ES-I3 (cell line): ENCODE data around the gene LRRC23.
"Not testable (repeated sequence)": the region's sequence is repeated elsewhere in the genome, so short reads cannot be mapped to it uniquely, and the experiment has no call there.

ENCODE experiments used
- H3K36me3 ChIP-seq: 2 replicates; pipeline ENCODE4 v1.6.1; 2013; ENCODE audit warnings: mild to moderate bottlenecking, low read length, control low read depth, moderate library complexity; ENCODE audit not compliant: insufficient read depth
- H3K4me1 ChIP-seq: 2 replicates; pipeline ENCODE4 v1.6.1; 2013; ENCODE audit warnings: mild to moderate bottlenecking, control low read depth, low read length; ENCODE audit not compliant: insufficient read depth
- H3K9ac ChIP-seq: 2 replicates; pipeline ENCODE4 v1.6.1; 2013; ENCODE audit warnings: low read depth, mild to moderate bottlenecking, low read length, moderate library complexity
- H3K9me3 ChIP-seq: 2 replicates; pipeline ENCODE4 v1.6.1; 2013; ENCODE audit warnings: mild to moderate bottlenecking, low read length, moderate library complexity; ENCODE audit not compliant: control insufficient read depth, insufficient read depth

Gene LRRC23

DNA sequence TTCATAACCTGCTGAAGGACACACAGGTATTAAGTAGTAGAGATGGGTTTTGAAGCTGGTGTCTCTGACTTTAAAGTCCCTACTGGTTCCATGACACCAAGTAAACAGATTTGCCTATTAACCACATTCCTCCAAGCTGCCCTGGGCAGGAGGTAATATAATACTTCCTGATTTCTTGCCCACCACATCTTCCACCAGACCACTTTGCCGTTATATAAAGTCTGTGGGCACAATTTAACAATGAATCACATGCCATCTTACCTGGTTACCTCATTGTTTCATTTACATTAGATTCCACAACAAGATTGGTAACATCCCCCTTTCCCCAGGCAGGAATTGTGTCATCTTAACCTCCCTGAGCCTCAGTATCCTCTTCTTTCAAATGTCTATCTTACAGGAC, 900 bp upstream of the LRRC23 start:
- Histone ChIP-seq H3K36me3 (no peaks in the 10 kb centered on the region; the same call in 1 of the 2 replicates), H3K9me3 (no peaks in the 10 kb centered on the region), H3K4me1 (peaks cover 12% of the 10 kb centered on the region; the same call in 1 of the 2 replicates), H3K9ac (no peak overlapping the region)

DNA sequence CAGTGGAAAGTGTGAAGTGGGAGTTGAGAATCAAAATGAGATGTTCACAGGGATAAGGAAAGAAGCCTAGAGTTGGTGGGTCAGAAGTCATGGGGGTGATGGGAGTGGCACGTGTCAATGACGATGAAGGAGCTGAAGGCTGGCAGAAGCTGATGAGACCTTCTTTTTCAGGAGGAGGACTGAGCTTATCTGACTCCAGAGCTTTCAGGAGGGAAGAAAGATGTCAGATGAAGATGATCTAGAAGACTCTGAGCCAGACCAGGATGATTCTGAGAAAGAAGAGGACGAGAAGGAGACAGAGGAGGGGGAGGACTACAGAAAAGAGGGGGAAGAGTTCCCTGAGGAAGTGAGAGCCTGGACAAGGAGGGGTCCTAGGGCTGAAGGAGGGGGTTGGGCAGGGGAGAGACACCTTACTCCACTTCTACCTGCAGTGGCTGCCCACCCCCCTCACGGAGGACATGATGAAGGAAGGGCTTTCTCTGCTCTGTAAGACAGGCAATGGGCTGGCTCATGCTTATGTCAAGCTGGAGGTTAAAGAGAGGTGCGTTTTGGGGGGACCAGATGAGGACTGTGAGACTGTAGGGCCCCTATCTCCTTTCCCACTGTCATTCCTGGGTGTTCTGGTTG, 905 bp downstream of the LRRC23 start:
- Histone ChIP-seq H3K9ac (peak overlapping the region; percentile 40; the same call in 1 of the 2 replicates), H3K9me3 (no peaks in the 10 kb centered on the region), H3K4me1 (peaks cover 10% of the 10 kb centered on the region; the same call in 1 of the 2 replicates), H3K36me3 (no peaks in the 10 kb centered on the region; the same call in 1 of the 2 replicates)

DNA sequence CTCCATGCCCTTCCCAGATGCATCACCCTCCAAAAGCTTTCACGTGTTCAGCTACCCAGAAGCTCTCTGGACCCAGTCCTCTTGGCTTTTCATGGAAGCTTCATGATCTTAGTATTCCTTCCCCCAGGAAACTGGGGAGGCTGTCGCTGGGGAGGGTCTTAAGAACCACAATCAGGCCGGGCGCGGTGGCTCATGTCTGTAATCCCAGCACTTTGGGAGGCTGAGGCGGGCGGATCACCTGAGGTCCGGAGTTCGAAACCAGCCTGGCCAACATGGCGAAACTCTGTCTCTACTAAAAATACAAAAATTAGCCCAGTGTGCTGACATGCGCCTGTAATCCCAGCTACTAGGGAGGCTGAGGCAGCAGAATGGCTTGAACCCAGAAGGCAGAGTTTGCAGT, 3.5 kb downstream of the LRRC23 start:
- H3K36me3 ChIP-seq, H3K9ac ChIP-seq, H3K9me3 ChIP-seq: not testable (repeated sequence)
- peaks cover 17% of the 10 kb centered on the region for H3K4me1 ChIP-seq

DNA sequence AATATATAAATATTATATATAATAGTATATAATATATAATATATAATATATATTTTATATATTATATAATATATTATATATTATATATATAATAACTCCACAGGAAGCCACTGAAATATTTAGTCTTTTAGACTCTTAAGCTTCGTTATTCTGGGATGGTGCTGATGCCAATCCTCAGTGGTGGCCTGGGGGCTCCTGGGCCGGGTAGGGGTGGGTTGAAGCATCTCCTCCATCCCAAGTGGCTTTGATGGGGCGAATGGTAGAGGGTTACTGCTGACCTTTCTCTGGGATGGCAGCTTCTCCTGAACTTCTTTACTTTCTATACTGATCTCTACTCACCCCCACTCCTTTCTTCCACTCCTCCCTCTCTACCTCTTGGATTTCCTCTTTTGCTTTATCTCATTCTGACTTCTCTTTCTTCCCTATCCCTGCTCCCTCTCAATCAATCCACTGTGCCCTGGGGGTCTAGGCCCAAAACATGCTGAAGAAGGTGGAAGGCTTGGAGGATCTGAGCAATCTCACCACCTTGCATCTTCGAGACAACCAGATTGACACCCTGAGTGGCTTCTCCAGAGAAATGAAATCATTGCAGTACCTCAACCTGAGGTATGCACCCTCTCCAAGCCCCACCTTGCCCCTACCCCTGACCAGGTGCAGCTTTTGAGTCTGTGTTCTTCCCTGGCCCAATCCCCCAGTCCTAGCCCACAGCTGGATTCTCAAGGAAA, 5.0 kb downstream of the LRRC23 start:
- H3K9ac ChIP-seq: no peak overlapping the region
- no peaks in the 10 kb centered on the region for H3K36me3 ChIP-seq

DNA sequence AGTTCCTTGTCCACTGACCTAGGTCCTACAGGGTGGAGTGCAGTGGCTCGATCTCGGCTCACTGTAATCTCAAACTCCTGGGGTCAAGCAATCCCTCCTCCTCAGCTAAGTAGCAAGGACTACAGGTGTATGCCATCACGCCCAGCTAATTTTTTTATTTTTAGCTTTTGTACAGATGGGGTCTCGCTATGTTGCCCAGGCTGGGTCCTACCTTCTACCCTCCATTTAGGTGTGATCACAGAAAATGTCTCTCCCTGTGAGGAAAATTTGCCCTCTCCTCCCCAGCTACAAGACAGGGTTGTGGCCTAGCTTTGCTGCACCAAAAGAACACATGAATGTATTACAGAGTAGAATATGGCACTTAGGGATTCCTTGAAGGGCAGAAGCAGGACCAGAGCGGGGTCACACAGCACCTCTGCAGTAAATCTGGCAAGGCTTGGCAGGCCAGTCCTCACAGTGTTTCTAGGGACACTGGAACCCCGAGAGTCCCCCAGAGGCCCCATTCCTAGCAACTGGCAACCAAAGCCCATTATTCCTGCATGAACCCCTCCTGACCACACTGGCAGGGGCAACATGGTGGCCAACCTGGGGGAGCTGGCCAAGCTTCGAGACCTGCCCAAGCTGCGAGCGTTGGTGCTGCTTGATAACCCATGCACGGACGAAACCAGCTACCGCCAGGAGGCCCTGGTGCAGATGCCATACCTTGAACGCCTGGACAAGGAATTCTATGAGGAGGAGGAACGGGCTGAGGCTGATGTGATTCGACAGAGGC, 7.7 kb downstream of the LRRC23 start:
- no peaks in the 10 kb centered on the region for H3K9me3 ChIP-seq
- no peak overlapping the region for H3K9ac ChIP-seq
- peaks cover 29% of the 10 kb centered on the region for H3K4me1 ChIP-seq
- peaks cover 4% of the 10 kb centered on the region; the same call in 1 of the 2 replicates for H3K36me3 ChIP-seq

More for the DNA sequence above, 5.0 kb downstream of the LRRC23 start:
- Histone ChIP-seq H3K9me3 (no peaks in the 10 kb centered on the region), H3K4me1 (peaks cover 14% of the 10 kb centered on the region)

DNA sequence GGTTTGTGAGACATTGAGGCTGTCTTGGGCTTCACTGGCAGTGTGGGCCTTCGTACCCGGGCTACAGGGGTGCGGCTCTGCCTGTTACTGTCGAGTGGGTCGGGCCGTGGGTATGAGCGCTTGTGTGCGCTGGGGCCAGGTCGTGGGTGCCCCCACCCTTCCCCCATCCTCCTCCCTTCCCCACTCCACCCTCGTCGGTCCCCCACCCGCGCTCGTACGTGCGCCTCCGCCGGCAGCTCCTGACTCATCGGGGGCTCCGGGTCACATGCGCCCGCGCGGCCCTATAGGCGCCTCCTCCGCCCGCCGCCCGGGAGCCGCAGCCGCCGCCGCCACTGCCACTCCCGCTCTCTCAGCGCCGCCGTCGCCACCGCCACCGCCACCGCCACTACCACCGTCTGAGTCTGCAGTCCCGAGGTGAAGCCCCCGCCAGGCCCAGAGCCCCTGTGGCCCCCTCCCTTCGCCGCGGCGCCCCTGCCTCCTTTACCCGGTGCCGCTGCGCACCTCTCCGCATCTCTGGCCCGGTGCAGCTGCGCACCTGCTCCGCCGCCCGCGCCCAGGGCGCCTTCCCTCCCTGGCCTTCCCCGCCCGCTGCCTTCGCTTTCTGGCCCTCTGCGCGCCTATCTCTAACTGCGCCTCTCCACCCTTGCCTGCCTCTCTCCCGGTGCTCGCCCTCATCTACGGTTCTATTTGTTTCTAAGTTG, 9.8 kb downstream of the LRRC23 start, which contains the start of gene ENO2:
Gene ENO2 (plus strand): TSS at position 335 of the 701 bp plus-strand sequence. CDS start 1,253 bp downstream, outside the sequence.
- Histone ChIP-seq H3K36me3 (peaks cover 10% of the 10 kb centered on the region), H3K4me1 (peaks cover 35% of the 10 kb centered on the region), H3K9ac (peak within 1 kb of the TSS; percentile 96), H3K9me3 (no peaks in the 10 kb centered on the region)

DNA sequence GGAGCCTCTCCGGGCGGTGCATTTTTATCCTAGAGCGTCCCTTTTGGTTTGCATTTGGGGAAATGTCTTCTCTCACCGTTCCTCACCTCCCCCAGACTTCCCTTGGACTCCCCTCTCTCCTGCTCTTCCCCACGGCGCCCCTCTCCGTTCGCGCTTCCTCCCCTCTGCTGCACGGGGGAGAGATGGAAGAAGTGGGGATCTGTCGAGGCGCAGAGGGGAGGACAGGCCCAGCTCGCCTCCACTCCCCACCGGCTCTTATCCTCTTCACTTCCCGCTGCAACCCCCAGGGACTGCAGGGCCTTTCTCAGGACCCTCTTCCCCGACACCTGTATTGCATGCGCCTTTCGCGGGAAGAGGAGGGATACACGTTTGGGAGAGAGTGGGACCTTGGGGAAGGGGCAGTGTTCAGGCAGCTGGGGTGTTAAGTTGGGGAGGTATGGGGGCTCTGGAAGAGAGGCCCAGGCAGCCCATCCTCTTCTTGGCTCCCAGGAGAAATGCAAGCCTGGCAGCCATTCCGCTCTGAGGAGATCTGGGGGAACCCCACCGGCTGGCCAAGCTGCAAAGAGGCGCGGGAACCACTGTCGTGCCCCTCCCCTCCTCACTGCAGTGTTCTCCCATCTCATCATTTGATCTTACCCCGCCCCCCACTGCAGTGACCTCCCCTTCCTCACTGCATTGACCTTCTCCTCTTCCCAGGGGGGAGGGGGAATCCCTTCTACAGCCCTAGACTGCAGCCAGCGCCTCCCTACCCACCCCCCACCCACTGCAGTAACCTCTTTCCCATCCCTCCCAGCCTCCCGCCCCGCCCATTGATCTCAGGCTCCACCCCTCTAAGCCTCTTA, 10.5 kb downstream of the LRRC23 start:
- Histone ChIP-seq H3K4me1 (peaks cover 40% of the 10 kb centered on the region), H3K9ac (peak overlapping the region; percentile 96), H3K9me3 (no peaks in the 10 kb centered on the region), H3K36me3 (peaks cover 15% of the 10 kb centered on the region)

DNA sequence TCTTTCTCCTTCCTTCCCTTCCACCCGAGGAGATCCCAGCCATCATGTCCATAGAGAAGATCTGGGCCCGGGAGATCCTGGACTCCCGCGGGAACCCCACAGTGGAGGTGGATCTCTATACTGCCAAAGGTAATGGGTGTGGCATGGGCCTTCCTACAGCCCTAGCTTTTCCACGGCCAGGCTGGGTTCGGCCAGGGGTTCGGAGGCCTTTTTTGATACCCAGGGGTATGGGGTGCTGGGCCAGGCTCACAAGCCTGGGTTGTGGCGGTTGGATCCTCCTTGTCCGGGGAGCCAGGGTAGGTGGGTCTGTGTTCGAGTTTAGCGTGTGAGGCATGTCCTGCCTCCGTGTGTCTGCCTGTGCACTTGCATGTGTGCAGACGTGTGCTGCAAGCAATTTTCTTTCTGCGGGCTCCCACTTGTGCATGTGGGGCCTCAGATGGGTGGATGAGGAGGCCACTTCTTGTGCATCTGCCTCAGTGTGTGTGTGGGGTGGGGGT, 11.2 kb downstream of the LRRC23 start:
- Histone ChIP-seq H3K9me3 (no peaks in the 10 kb centered on the region), H3K9ac (peak overlapping the region; percentile 62; the same call in 1 of the 2 replicates), H3K36me3 (peaks cover 15% of the 10 kb centered on the region), H3K4me1 (peaks cover 40% of the 10 kb centered on the region)

DNA sequence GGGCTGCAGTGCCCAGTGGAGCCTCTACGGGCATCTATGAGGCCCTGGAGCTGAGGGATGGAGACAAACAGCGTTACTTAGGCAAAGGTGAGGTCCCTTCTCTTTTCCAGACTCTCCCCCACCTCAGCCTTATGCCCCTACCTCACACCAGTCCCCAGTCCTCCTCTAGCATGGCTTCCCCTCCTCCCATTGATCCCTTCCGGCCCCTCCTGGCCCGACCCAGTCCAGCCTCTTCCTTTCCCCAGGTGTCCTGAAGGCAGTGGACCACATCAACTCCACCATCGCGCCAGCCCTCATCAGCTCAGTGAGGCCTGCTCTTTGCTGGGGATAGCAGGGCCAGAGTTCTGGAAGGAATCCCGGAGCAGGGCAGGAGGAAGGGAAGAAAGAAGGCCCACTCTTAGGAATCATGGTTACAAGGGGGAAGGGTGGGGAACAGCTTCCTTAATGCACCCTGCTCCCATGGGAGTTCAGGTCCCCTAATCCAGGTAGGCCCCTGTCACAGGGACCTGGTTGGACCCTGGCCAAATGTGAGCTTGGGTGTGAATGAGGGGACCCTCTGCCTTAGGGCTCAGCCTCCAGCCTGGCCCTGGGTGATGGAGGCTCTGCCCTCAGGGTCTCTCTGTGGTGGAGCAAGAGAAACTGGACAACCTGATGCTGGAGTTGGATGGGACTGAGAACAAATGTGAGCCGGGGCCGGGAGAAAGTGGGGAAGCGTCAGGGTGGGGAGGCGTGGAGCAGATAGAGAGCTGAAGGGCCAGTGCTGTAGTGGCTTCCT, 12.0 kb downstream of the LRRC23 start:
- Histone ChIP-seq H3K4me1 (peaks cover 40% of the 10 kb centered on the region), H3K36me3 (peaks cover 15% of the 10 kb centered on the region), H3K9me3 (no peaks in the 10 kb centered on the region), H3K9ac (peak overlapping the region; percentile 2; the same call in 1 of the 2 replicates)

DNA sequence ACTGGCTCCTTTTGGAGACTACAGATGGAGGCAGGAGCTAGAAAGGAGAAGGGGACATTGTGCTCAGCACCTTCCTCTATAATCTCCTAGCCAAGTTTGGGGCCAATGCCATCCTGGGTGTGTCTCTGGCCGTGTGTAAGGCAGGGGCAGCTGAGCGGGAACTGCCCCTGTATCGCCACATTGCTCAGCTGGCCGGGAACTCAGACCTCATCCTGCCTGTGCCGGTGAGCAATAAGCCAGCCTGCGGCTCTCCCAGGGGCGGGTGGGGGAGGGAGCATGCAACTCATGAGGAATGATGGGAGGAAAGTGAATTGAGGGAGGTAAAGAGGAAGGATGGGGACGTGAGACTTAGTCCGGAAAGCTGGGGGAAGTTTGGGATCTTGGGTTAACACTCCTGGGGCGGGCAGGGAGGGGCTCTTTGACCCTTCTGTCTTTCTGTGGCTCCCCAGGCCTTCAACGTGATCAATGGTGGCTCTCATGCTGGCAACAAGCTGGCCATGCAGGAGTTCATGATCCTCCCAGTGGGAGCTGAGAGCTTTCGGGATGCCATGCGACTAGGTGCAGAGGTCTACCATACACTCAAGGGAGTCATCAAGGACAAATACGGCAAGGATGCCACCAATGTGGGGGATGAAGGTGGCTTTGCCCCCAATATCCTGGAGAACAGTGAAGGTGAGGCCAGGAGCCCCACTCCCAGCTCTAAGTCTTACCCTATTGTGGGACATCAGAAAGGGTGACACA, 13.0 kb downstream of the LRRC23 start:
- Histone ChIP-seq H3K36me3 (peaks cover 15% of the 10 kb centered on the region), H3K4me1 (peaks cover 36% of the 10 kb centered on the region; the same call in 1 of the 2 replicates), H3K9ac (no peak overlapping the region), H3K9me3 (no peaks in the 10 kb centered on the region)

DNA sequence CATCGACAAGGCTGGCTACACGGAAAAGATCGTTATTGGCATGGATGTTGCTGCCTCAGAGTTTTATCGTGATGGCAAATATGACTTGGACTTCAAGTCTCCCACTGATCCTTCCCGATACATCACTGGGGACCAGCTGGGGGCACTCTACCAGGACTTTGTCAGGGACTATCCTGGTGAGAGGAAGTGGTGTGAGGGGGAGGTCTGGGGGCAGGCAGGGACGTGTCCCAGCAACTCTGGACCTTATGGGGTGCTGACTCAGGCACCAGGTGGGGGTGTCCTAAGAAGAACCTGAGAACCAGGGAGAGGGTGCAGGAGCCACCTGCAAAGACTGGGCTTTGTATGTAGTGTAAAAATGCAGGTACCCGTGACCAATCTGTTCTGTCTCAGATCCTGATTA, 15.0 kb downstream of the LRRC23 start:
- Histone ChIP-seq H3K4me1 (peaks cover 27% of the 10 kb centered on the region; the same call in 1 of the 2 replicates), H3K9me3 (no peaks in the 10 kb centered on the region), H3K9ac (no peak overlapping the region), H3K36me3 (peaks cover 15% of the 10 kb centered on the region)

DNA sequence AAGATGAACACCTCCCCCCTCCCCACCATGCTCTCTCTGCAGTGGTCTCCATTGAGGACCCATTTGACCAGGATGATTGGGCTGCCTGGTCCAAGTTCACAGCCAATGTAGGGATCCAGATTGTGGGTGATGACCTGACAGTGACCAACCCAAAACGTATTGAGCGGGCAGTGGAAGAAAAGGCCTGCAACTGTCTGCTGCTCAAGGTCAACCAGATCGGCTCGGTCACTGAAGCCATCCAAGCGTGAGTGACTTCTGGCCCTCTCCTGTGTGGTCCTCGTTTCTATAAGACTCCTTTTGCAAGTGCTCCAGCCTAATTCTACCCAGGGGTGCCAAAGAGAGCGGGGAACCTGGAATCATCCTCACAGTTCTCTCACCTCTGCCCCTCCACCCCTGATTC, 16.9 kb downstream of the LRRC23 start:
- H3K9me3 ChIP-seq: no peaks in the 10 kb centered on the region
- H3K9ac ChIP-seq: no peak overlapping the region
- H3K36me3 ChIP-seq: peaks cover 15% of the 10 kb centered on the region
- H3K4me1 ChIP-seq: peaks cover 29% of the 10 kb centered on the region; the same call in 1 of the 2 replicates
